Thyroid gland (tissue), 4 donors: Measurements from ENCODE around the gene IL18BP. TPM values are rescaled to one million over a fixed set of nuclear protein-coding genes. Genes with fewer than 3 reads are reported as not detected.

Experiments used
- DNase-seq, 2 donors: peaks; one replicate each; pipeline ENCODE4 v3.0.0-alpha.2; 2019
- H3K27ac ChIP-seq, 3 donors: fragments of 200-600 bp; sonication (generic); 1 replicate in 2 of 3; 2 replicates in 1 of 3; pipeline ENCODE4 v1.5.1; 2016 to 2019; ENCODE audit warnings: mild to moderate bottlenecking in 1 of 3, moderate library complexity in 1 of 3
- H3K27me3 ChIP-seq: fragments of 200-600 bp; sonication (generic); one replicate; pipeline ENCODE4 v1.5.1; 2019
- H3K36me3 ChIP-seq, 2 donors: fragments of 200-600 bp; sonication (generic); one replicate each; pipeline ENCODE4 v1.5.1; 2016 to 2019
- H3K4me1 ChIP-seq, 2 donors: fragments of 200-600 bp; sonication (generic); one replicate each; pipeline ENCODE4 v1.5.1; 2017 to 2019
- H3K4me3 ChIP-seq, 3 donors: fragments of 200-600 bp; sonication (generic); replicated peaks in 1 of 3; 1 replicate in 2 of 3; 2 replicates in 1 of 3; pipeline ENCODE4 v1.5.1; 2016; ENCODE audit warnings: mild to moderate bottlenecking in 1 of 3
- H3K9me3 ChIP-seq: fragments of 200-600 bp; sonication (generic); one replicate; pipeline ENCODE4 v1.5.1; 2017
- CTCF ChIP-seq, 6 experiments: fragments of 200-600 bp in 3 of 6; fragments of 450-650 bp in 3 of 6; sonication (generic) in 3 of 6; IDR thresholded peaks; one replicate each; pipeline ENCODE4 v1.5.1; 2016 to 2019; ENCODE audit warnings: antibody characterized with exemption in 6 of 6, mild to moderate bottlenecking in 2 of 6, inconsistent platforms in 1 of 6, moderate library complexity in 1 of 6
- POLR2A ChIP-seq, 2 donors: fragments of 450-650 bp; IDR thresholded peaks; one replicate each; pipeline ENCODE4 v1.6.1; 2017; ENCODE audit warnings: antibody characterized with exemption in 2 of 2, mild to moderate bottlenecking in 2 of 2, moderate library complexity in 1 of 2
- WGBS, 2 donors: methylation state at CpG; one replicate each; pipeline ENCODE4 v1.1.5; 2017; 5-methylcytosine and 5-hydroxymethylcytosine counted together
- intact Hi-C: fragments of 100-400 bp; cut with DNase I; formaldehyde crosslinking; loops from one replicate; pipeline ENCODE4 v1.15.1; 2023
- total RNA-seq, 4 donors: library from RNA; depleted of rRNA; stranded (reverse); fragments of >200 nt; gene quantifications; one replicate each; pipeline ENCODE4 v1.2.3, GENCODE V29; 2016

Gene IL18BP
- total RNA-seq, 4 donors from 2014 or later = 7.6 to 12.1 (median 9.5) TPM

- DNase-seq = no peak
- H3K27ac ChIP-seq = no peak overlapping the region
- no peaks in the 10 kb centered on the region for H3K27me3 ChIP-seq
- TF ChIP-seq POLR2A (IDR thresholded peaks at IDR 0.05) (no peak), CTCF (IDR thresholded peaks at IDR 0.05) (no peak)
- H3K4me1 ChIP-seq = peaks cover 10 to 14% of the 10 kb centered on the region in 2 donors
- 46 to 48% methylated on average over 2 of the region's 2 CpGs for WGBS, 2 donors
- intact Hi-C loops = no loop called here
- H3K36me3 ChIP-seq = peaks cover 0 to 11% of the 10 kb centered on the region in 2 donors
- no peak overlapping the region for H3K4me3 ChIP-seq
- no peaks in the 10 kb centered on the region for H3K9me3 ChIP-seq
Observed at GRCh38 chr11:71987521-71987920, 11.2 kb upstream of the IL18BP start.

GRCh38 chr11:71988050-71988449, 10.7 kb upstream of the IL18BP start:
- peaks cover 10 to 14% of the 10 kb centered on the region in 2 donors for H3K4me1 ChIP-seq
- no peaks in the 10 kb centered on the region for H3K9me3 ChIP-seq
- H3K27me3 ChIP-seq = no peaks in the 10 kb centered on the region
- TF ChIP-seq CTCF (IDR thresholded peaks at IDR 0.05) (no peak), POLR2A (IDR thresholded peaks at IDR 0.05) (no peak)
- peaks cover 0 to 11% of the 10 kb centered on the region in 2 donors for H3K36me3 ChIP-seq
- intact Hi-C loops = no loop called here
- WGBS, 2 donors = 58 to 74% methylated on average over 3 of the region's 3 CpGs
- H3K4me3 ChIP-seq = no peak overlapping the region
- DNase-seq = peak; percentile 6 to 28
- no peak overlapping the region for H3K27ac ChIP-seq

- TF ChIP-seq POLR2A (IDR thresholded peaks at IDR 0.05) (no peak), CTCF (IDR thresholded peaks at IDR 0.05) (no peak)
- Histone ChIP-seq H3K27me3 (no peaks in the 10 kb centered on the region), H3K4me3 (no peak overlapping the region), H3K9me3 (no peaks in the 10 kb centered on the region), H3K27ac (no peak overlapping the region), H3K36me3 (peaks cover 0 to 11% of the 10 kb centered on the region in 2 donors), H3K4me1 (peaks cover 10 to 14% of the 10 kb centered on the region in 2 donors)
- intact Hi-C loops = no loop called here
- 65 to 67% methylated on average over 3 of the region's 3 CpGs for WGBS, 2 donors
- no peak for DNase-seq
Observed at GRCh38 chr11:71990701-71991100, 8.0 kb upstream of the IL18BP start.

GRCh38 chr11:71991494-71991893, 7.2 kb upstream of the IL18BP start:
- no peak overlapping the region for H3K4me3 ChIP-seq
- H3K36me3 ChIP-seq = peaks cover 0 to 11% of the 10 kb centered on the region in 2 donors
- intact Hi-C loops = no loop called here
- peaks cover 10 to 14% of the 10 kb centered on the region in 2 donors for H3K4me1 ChIP-seq
- H3K27ac ChIP-seq = no peak overlapping the region
- WGBS, 2 donors = 82 to 91% methylated on average over 3 of the region's 3 CpGs
- TF ChIP-seq CTCF (IDR thresholded peaks at IDR 0.05) = no peak
- TF ChIP-seq POLR2A (IDR thresholded peaks at IDR 0.05) = no peak
- H3K27me3 ChIP-seq = no peaks in the 10 kb centered on the region
- DNase-seq = no peak
- no peaks in the 10 kb centered on the region for H3K9me3 ChIP-seq

GRCh38 chr11:71992136-71992730, 6.5 kb upstream of the IL18BP start:
- TF ChIP-seq POLR2A (IDR thresholded peaks at IDR 0.05) (no peak), CTCF (IDR thresholded peaks at IDR 0.05) (no peak)
- intact Hi-C loops = no loop called here
- 87 to 88% methylated on average over 3 of the region's 3 CpGs for WGBS, 2 donors

More at GRCh38 chr11:71992136-71992730, 6.5 kb upstream of the IL18BP start:
- Histone ChIP-seq H3K27me3 (no peaks in the 10 kb centered on the region), H3K4me3 (no peak overlapping the region), H3K4me1 (peaks cover 10 to 11% of the 10 kb centered on the region in 2 donors), H3K36me3 (peaks cover 0 to 11% of the 10 kb centered on the region in 2 donors), H3K9me3 (no peaks in the 10 kb centered on the region), H3K27ac (no peak overlapping the region)
- no peak for DNase-seq
